IMR-90 (cell line): ENCODE measurements around the gene KLK8. TPM values are rescaled to one million over a fixed set of nuclear protein-coding genes. Genes with fewer than 3 reads are reported as not detected.

Experiments
- ATAC-seq: fragments of 200-7000 bp; cut with Tn5 transposase; 2 replicates; pipeline ENCODE4 v1.9.1; 2020; ENCODE audit warnings: low read depth, mild to moderate bottlenecking, moderate library complexity
- BruUV-seq: library from RNA; stranded (reverse); fragments of 400-500 nt; replicated peaks from 2 replicates; lab custom pipeline; 2021; lab: Mats Ljungman, UMichigan
- CTCF ChIA-PET: fragments of 300-600 bp; formaldehyde crosslinking; extraction: SDS; loops from one replicate; lab custom pipeline; 2021; ENCODE audit warnings: antibody characterized with exemption; lab: Yijun Ruan, JAX
- POLR2A ChIA-PET: fragments of 300-600 bp; sonication (Branson Sonifier 250); formaldehyde crosslinking; loops from one replicate; lab custom pipeline; 2022; ENCODE audit warnings: antibody characterized with exemption; ENCODE audit not compliant: unreplicated experiment; lab: Charles Lee
- DNase-seq: peaks from one replicate; pipeline ENCODE4 v3.0.0; 2013
- H2AFZ ChIP-seq: replicated peaks from 2 replicates; pipeline ENCODE3; 2013; ENCODE audit warnings: low read length, mild to moderate bottlenecking; ENCODE audit not compliant: poor library complexity
- H2AK5ac ChIP-seq: 2 replicates; pipeline ENCODE4 v1.6.1; 2013; ENCODE audit warnings: low read depth, low read length, inconsistent platforms
- H2AK9ac ChIP-seq: replicated peaks from 2 replicates; pipeline ENCODE3; 2013; ENCODE audit warnings: mild to moderate bottlenecking, low read depth, low read length, moderate library complexity; ENCODE audit not compliant: poor library complexity
- H2BK120ac ChIP-seq: 2 replicates; pipeline ENCODE4 v1.6.1; 2013; ENCODE audit warnings: low read depth, low read length, inconsistent platforms
- H2BK15ac ChIP-seq: 3 replicates; pipeline ENCODE4 v1.6.1; 2013; ENCODE audit warnings: low read depth, low read length, inconsistent platforms
- H2BK20ac ChIP-seq: 2 replicates; pipeline ENCODE4 v1.6.1; 2013; ENCODE audit warnings: low read depth, mild to moderate bottlenecking, inconsistent platforms, low read length, moderate library complexity
- H2BK5ac ChIP-seq: 2 replicates; pipeline ENCODE4 v1.6.1; 2013; ENCODE audit warnings: mild to moderate bottlenecking, low read depth, low read length, inconsistent platforms; ENCODE audit not compliant: poor library complexity, severe bottlenecking
- H3K14ac ChIP-seq: replicated peaks from 2 replicates; pipeline ENCODE4 v1.6.1; 2013; ENCODE audit warnings: low read depth, low read length, inconsistent platforms
- H3K18ac ChIP-seq: 2 replicates; pipeline ENCODE4 v1.6.1; 2013; ENCODE audit warnings: low read depth, low read length, control low read depth
- H3K23ac ChIP-seq: 2 replicates; pipeline ENCODE4 v1.6.1; 2013; ENCODE audit warnings: low read depth, low read length, inconsistent platforms
- H3K27ac ChIP-seq: 2 replicates; pipeline ENCODE4 v1.5.1; 2013; ENCODE audit warnings: mild to moderate bottlenecking, control low read depth, low read length; ENCODE audit not compliant: insufficient read depth
- H3K27me3 ChIP-seq: 2 replicates; pipeline ENCODE4 v1.6.1; 2013; ENCODE audit warnings: low read length; ENCODE audit not compliant: control insufficient read depth, insufficient read depth
- H3K36me3 ChIP-seq: 2 replicates; pipeline ENCODE4 v1.6.1; 2013; ENCODE audit warnings: low read length, mixed read lengths; ENCODE audit not compliant: control insufficient read depth, insufficient read depth
- H3K4ac ChIP-seq: 2 replicates; pipeline ENCODE4 v1.6.1; 2013; ENCODE audit warnings: low read depth, low read length, inconsistent platforms
- H3K4me1 ChIP-seq: 2 replicates; pipeline ENCODE4 v1.6.1; 2013; ENCODE audit warnings: low read length, mixed read lengths; ENCODE audit not compliant: control insufficient read depth, insufficient read depth
- H3K4me2 ChIP-seq: 2 replicates; pipeline ENCODE4 v1.6.1; 2013; ENCODE audit warnings: low read depth, mild to moderate bottlenecking, control low read depth, low read length, moderate library complexity
- H3K4me3 ChIP-seq: 2 replicates; pipeline ENCODE4 v1.5.1; 2013; ENCODE audit warnings: low read depth, mild to moderate bottlenecking, control low read depth, low read length, moderate library complexity; ENCODE audit not compliant: insufficient read depth
- H3K56ac ChIP-seq: 2 replicates; pipeline ENCODE4 v1.6.1; 2013; ENCODE audit warnings: low read length, inconsistent platforms; ENCODE audit not compliant: insufficient read depth; ENCODE audit errors: extremely low read depth
- H3K79me1 ChIP-seq, 2 experiments: 2 replicates each; pipeline ENCODE4 v1.6.1; 2013; ENCODE audit warnings: low read length in 2 of 2, inconsistent platforms in 1 of 2, low read depth in 1 of 2
- H3K9ac ChIP-seq: 2 replicates; pipeline ENCODE4 v1.6.1; 2013; ENCODE audit warnings: low read depth, low read length, control low read depth
- H3K9me1 ChIP-seq: 2 replicates; pipeline ENCODE4 v1.6.1; 2013; ENCODE audit warnings: low read length, inconsistent platforms; ENCODE audit not compliant: insufficient read depth
- H3K9me3 ChIP-seq: 2 replicates; pipeline ENCODE4 v1.6.1; 2013; ENCODE audit warnings: low read length; ENCODE audit not compliant: control insufficient read depth, insufficient read depth
- H4K20me1 ChIP-seq: 2 replicates; pipeline ENCODE4 v1.6.1; 2013; ENCODE audit warnings: low read length, inconsistent platforms; ENCODE audit not compliant: insufficient read depth
- H4K5ac ChIP-seq: 2 replicates; pipeline ENCODE4 v1.6.1; 2013; ENCODE audit warnings: mild to moderate bottlenecking, low read depth, low read length, control low read depth
- H4K8ac ChIP-seq, 2 experiments: 2 replicates each; pipeline ENCODE4 v1.6.1; 2013; ENCODE audit warnings: low read depth in 2 of 2, low read length in 2 of 2, control low read depth in 1 of 2, inconsistent platforms in 1 of 2
- H4K91ac ChIP-seq: 2 replicates; pipeline ENCODE4 v1.6.1; 2013; ENCODE audit warnings: low read depth, low read length, inconsistent platforms; ENCODE audit not compliant: insufficient read depth
- BHLHE40 ChIP-seq: fragments of 150-350 bp; IDR thresholded peaks from 2 replicates; pipeline ENCODE4 v1.6.1; 2016; ENCODE audit warnings: mild to moderate bottlenecking, low read depth, low read length
- CEBPB ChIP-seq: IDR thresholded peaks from 2 replicates; pipeline ENCODE4 v1.6.1; 2012; ENCODE audit warnings: low read depth, low read length, improper control_type of control experiment
- CHD1 ChIP-seq: IDR thresholded peaks from 2 replicates; pipeline ENCODE4 v1.6.1; 2012; ENCODE audit warnings: low read depth, low read length, improper control_type of control experiment
- ELK1 ChIP-seq: fragments of 150-350 bp; IDR thresholded peaks from 2 replicates; pipeline ENCODE4 v1.6.1; 2016; ENCODE audit warnings: low read depth, mild to moderate bottlenecking, low read length, moderate library complexity, borderline replicate concordance
- FOS ChIP-seq: fragments of 150-350 bp; IDR thresholded peaks from 2 replicates; pipeline ENCODE4 v1.6.1; 2016; ENCODE audit warnings: low read depth, low read length
- MAFK ChIP-seq: IDR thresholded peaks from 2 replicates; pipeline ENCODE4 v1.6.1; 2012; ENCODE audit warnings: low read depth, low read length, improper control_type of control experiment
- MAZ ChIP-seq: IDR thresholded peaks from 2 replicates; pipeline ENCODE4 v1.6.1; 2012; ENCODE audit warnings: low read depth, mild to moderate bottlenecking, low read length, improper control_type of control experiment, moderate library complexity, borderline replicate concordance
- MXI1 ChIP-seq: IDR thresholded peaks from 2 replicates; pipeline ENCODE4 v1.6.1; 2012; ENCODE audit warnings: low read depth, mild to moderate bottlenecking, low read length, moderate library complexity, borderline replicate concordance
- NFE2L2 ChIP-seq: fragments of 150-350 bp; IDR thresholded peaks from 2 replicates; pipeline ENCODE4 v1.6.1; 2016; ENCODE audit warnings: low read depth, mild to moderate bottlenecking, low read length
- SMC3 ChIP-seq: fragments of 150-350 bp; IDR thresholded peaks from 2 replicates; pipeline ENCODE4 v1.6.1; 2016; ENCODE audit warnings: low read depth, mild to moderate bottlenecking, antibody characterized with exemption, low read length, moderate library complexity
- WGBS, 2 experiments: methylation state at CpG; one replicate each; pipeline versions ENCODE4 v1.1.5 to v1.1.7; 2013; ENCODE audit warnings: missing lambda C conversion rate in 2 of 2; ENCODE audit not compliant: insufficient read length in 1 of 2; ENCODE audit errors: extremely low coverage in 2 of 2; 5-methylcytosine and 5-hydroxymethylcytosine counted together
- dilution Hi-C: fragments of 300-500 bp; cut with HindIII; formaldehyde crosslinking; loops from one replicate; pipeline ENCODE4 v1.14.3; 2018; ENCODE audit warnings: low sequenced_read_pairs; ENCODE audit not compliant: unreplicated experiment
- in situ Hi-C: fragments of 300-500 bp; cut with MboI; formaldehyde crosslinking; loops from 3 replicates; pipeline ENCODE4 v1.14.3; 2019; ENCODE audit warnings: low sequenced_read_pairs, inconsistent platforms, mixed read lengths
- intact Hi-C: fragments of 100-400 bp; cut with micrococcal nuclease; formaldehyde crosslinking; loops from 2 replicates; pipeline ENCODE4 v1.10.0; 2022
- polyA plus RNA-seq, 3 experiments: library from polyadenylated mRNA; depleted of rRNA; stranded (reverse); fragments of >200 nt; gene quantifications; 2 replicates each; pipeline ENCODE4 v1.2.3, GENCODE V29; 2012; ENCODE audit warnings: low replicate concordance in 1 of 3
- total RNA-seq: library from RNA; depleted of rRNA; stranded (reverse); fragments of >200 nt; gene quantifications from 2 replicates; pipeline ENCODE4 v1.2.3, GENCODE V29; 2012

KLK8 gene
- total and polyA plus RNA-seq, 2 of the 4 experiments (the other 2 are of a cell fraction) = not detected

- no CpG with 5 or more reads among the region's 7 CpGs for WGBS, 2 experiments
- H3K4me1 ChIP-seq = no peaks in the 10 kb centered on the region
- no peaks in the 10 kb centered on the region for H3K79me1 ChIP-seq
- POLR2A ChIA-PET = interaction anchor here (0.5 kb wide), 1 partner anchor 688 kb away, joined by 4 read pairs; no protein-coding TSS in a partner anchor
- H4K20me1 ChIP-seq = no peaks in the 10 kb centered on the region
- no peak overlapping the region for H3K18ac ChIP-seq
- dilution Hi-C loops = no loop called here
- no peak for TF ChIP-seq ELK1
- no peak for TF ChIP-seq NFE2L2
- TF ChIP-seq MAZ = no peak
- TF ChIP-seq BHLHE40 = no peak
- no peak for TF ChIP-seq SMC3
- no peak for TF ChIP-seq MAFK
- TF ChIP-seq CHD1 = no peak
- no peak for TF ChIP-seq MXI1
- TF ChIP-seq CEBPB = no peak
- no peak for TF ChIP-seq FOS
- no peak overlapping the region for H2AK9ac ChIP-seq
- no peak overlapping the region for H2AK5ac ChIP-seq
- no peak overlapping the region for H3K27ac ChIP-seq
- BruUV-seq = no TSS peak
- no peak overlapping the region for H2BK15ac ChIP-seq
- no peak overlapping the region for H2BK20ac ChIP-seq
- H3K9me3 ChIP-seq = peaks cover 4% of the 10 kb centered on the region
- no peak overlapping the region for H2BK5ac ChIP-seq
- no peaks in the 10 kb centered on the region for H3K9me1 ChIP-seq
- ATAC-seq (no peak), DNase-seq (no peak)
- CTCF ChIA-PET = no interaction called here
- no peaks in the 10 kb centered on the region for H3K27me3 ChIP-seq
- in situ Hi-C loops = no loop called here
- no peak overlapping the region for H3K4ac ChIP-seq
- no peak overlapping the region for H3K4me2 ChIP-seq
- no peak overlapping the region for H2AFZ ChIP-seq
- no peak overlapping the region for H4K91ac ChIP-seq
- H3K56ac ChIP-seq = no peak overlapping the region
- no peak overlapping the region for H2BK120ac ChIP-seq
- H3K36me3 ChIP-seq = no peaks in the 10 kb centered on the region
- H3K9ac ChIP-seq = no peak overlapping the region
- no peak overlapping the region for H3K14ac ChIP-seq
- H4K5ac ChIP-seq = no peak overlapping the region
- intact Hi-C loops = no loop called here
- H3K4me3 ChIP-seq = no peak overlapping the region
- no peak overlapping the region for H4K8ac ChIP-seq
- no peak overlapping the region for H3K23ac ChIP-seq
Measured at GRCh38 chr19:50968716-50969412, 32.5 kb downstream of the KLK8 start.
